WTC11 (cell line): ENCODE results near the gene FADD.

ENCODE experiments used
- AR ChIP-seq: fragments of 250-450 bp; sonication (Bioruptor Pico); IDR thresholded peaks from 2 replicates; pipeline ENCODE4 v1.9.0; 2021; ENCODE audit warnings: mild to moderate bottlenecking
- ATF3 ChIP-seq: sonication (generic); formaldehyde crosslinking; conservative IDR thresholded peaks from 2 replicates; pipeline ENCODE4 v1.8.1; 2022; ENCODE audit warnings: mild to moderate bottlenecking, missing genetic modification reagents
- ATF6 ChIP-seq: sonication (generic); formaldehyde crosslinking; IDR thresholded peaks from 2 replicates; pipeline ENCODE4 v1.8.1; 2023; ENCODE audit warnings: mild to moderate bottlenecking, missing genetic modification reagents
- CREB1 ChIP-seq: sonication (generic); formaldehyde crosslinking; IDR thresholded peaks from 2 replicates; pipeline ENCODE4 v1.8.0; 2023; ENCODE audit warnings: mild to moderate bottlenecking, missing genetic modification reagents
- CREM ChIP-seq: sonication (generic); formaldehyde crosslinking; IDR thresholded peaks from 2 replicates; pipeline ENCODE4 v1.8.1; 2022; ENCODE audit warnings: mild to moderate bottlenecking, missing genetic modification reagents, moderate library complexity
- TF ChIP-seq, protein P1 (sequence below): sonication (generic); formaldehyde crosslinking; IDR thresholded peaks from 2 replicates; pipeline ENCODE4 v1.8.1; 2022; ENCODE audit warnings: missing genetic modification reagents, borderline replicate concordance
- TF ChIP-seq, protein P2 (sequence below): fragments of 200-600 bp; IDR thresholded peaks from 2 replicates; pipeline ENCODE4 v1.8.0; 2022; ENCODE audit warnings: antibody characterized with exemption

- TF ChIP-seq CREB1 (no peak), ATF3 (CRISPR knock-in tag) (no peak), AR (no peak), CREM (CRISPR knock-in tag) (no peak), ATF6 (no peak)
- TF ChIP-seq, protein P1, sequence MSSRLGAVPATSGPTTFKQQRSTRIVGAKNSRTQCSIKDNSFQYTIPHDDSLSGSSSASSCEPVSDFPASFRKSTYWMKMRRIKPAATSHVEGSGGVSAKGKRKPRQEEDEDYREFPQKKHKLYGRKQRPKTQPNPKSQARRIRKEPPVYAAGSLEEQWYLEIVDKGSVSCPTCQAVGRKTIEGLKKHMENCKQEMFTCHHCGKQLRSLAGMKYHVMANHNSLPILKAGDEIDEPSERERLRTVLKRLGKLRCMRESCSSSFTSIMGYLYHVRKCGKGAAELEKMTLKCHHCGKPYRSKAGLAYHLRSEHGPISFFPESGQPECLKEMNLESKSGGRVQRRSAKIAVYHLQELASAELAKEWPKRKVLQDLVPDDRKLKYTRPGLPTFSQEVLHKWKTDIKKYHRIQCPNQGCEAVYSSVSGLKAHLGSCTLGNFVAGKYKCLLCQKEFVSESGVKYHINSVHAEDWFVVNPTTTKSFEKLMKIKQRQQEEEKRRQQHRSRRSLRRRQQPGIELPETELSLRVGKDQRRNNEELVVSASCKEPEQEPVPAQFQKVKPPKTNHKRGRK (CRISPR knock-in tag): no peak
- TF ChIP-seq, protein P2, sequence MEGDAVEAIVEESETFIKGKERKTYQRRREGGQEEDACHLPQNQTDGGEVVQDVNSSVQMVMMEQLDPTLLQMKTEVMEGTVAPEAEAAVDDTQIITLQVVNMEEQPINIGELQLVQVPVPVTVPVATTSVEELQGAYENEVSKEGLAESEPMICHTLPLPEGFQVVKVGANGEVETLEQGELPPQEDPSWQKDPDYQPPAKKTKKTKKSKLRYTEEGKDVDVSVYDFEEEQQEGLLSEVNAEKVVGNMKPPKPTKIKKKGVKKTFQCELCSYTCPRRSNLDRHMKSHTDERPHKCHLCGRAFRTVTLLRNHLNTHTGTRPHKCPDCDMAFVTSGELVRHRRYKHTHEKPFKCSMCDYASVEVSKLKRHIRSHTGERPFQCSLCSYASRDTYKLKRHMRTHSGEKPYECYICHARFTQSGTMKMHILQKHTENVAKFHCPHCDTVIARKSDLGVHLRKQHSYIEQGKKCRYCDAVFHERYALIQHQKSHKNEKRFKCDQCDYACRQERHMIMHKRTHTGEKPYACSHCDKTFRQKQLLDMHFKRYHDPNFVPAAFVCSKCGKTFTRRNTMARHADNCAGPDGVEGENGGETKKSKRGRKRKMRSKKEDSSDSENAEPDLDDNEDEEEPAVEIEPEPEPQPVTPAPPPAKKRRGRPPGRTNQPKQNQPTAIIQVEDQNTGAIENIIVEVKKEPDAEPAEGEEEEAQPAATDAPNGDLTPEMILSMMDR: no peak
Measured at GRCh38 chr11:70233511-70233934, 30.4 kb downstream of the FADD start.
